ENCODE results near the gene AGPAT3. TPM values are rescaled to one million over a fixed set of nuclear protein-coding genes. Genes with fewer than 3 reads are reported as not detected.

Gene AGPAT3
- total RNA-seq, 1 donor from 2014 or later, result 7.8 TPM

- Mint-ChIP-seq H3K9me3 (peaks cover 7% of the 10 kb centered on the region), H3K27ac (no peak overlapping the region), H3K27me3 (ENCODE audit: insufficient read depth, low read depth) (peaks cover 6% of the 10 kb centered on the region), H3K4me1 (peaks cover 8% of the 10 kb centered on the region), H3K4me3 (no peak overlapping the region), H3K36me3 (no peaks in the 10 kb centered on the region)
- H3K79me2 ChIP-seq (ENCODE audit: low read depth), result no peaks in the 10 kb centered on the region
- H3K27me3 ChIP-seq, result no peaks in the 10 kb centered on the region
- no peak overlapping the region for H3K9ac ChIP-seq
- DNase-seq (ENCODE audit: low spot score), result no peak
- H2AFZ ChIP-seq (replicated peaks), result no peak overlapping the region
- H3K4me2 ChIP-seq, result no peak overlapping the region
- no peaks in the 10 kb centered on the region for H3F3A ChIP-seq (ENCODE audit: low read depth)
- no peak overlapping the region for H3K27ac ChIP-seq
- H3K4me3 ChIP-seq, result no peak overlapping the region
- H3K4me1 ChIP-seq, result no peaks in the 10 kb centered on the region
- H4K20me1 ChIP-seq (ENCODE audit: low read depth), result no peaks in the 10 kb centered on the region
- no peaks in the 10 kb centered on the region for H3K36me3 ChIP-seq
- H3K9me3 ChIP-seq (ENCODE audit: low read depth), result no peaks in the 10 kb centered on the region
- TF ChIP-seq EZH2 (IDR thresholded peaks at IDR 0.05), result no peak
Observed at GRCh38 chr21:43846430-43846829, 18.6 kb upstream of the AGPAT3 start.

- no peaks in the 10 kb centered on the region for H3K36me3 Mint-ChIP-seq
Observed at GRCh38 chr21:43847301-43847700, 17.7 kb upstream of the AGPAT3 start.

GRCh38 chr21:43848771-43849170 lies 16.3 kb upstream of the AGPAT3 start:
- Histone ChIP-seq H3F3A (ENCODE audit: low read depth) (no peaks in the 10 kb centered on the region), H3K79me2 (ENCODE audit: low read depth) (no peaks in the 10 kb centered on the region), H3K9ac (no peak overlapping the region), H3K4me3 (no peak overlapping the region), H3K4me1 (no peaks in the 10 kb centered on the region), H3K9me3 (ENCODE audit: low read depth) (no peaks in the 10 kb centered on the region), H4K20me1 (ENCODE audit: low read depth) (no peaks in the 10 kb centered on the region), H3K36me3 (no peaks in the 10 kb centered on the region), H3K27me3 (no peaks in the 10 kb centered on the region), H2AFZ (replicated peaks) (no peak overlapping the region), H3K27ac (no peak overlapping the region), H3K4me2 (no peak overlapping the region)
- Mint-ChIP-seq H3K27ac (no peak overlapping the region), H3K4me1 (peaks cover 16% of the 10 kb centered on the region), H3K36me3 (no peaks in the 10 kb centered on the region), H3K9me3 (peaks cover 7% of the 10 kb centered on the region), H3K4me3 (no peak overlapping the region), H3K27me3 (ENCODE audit: insufficient read depth, low read depth) (peaks cover 6% of the 10 kb centered on the region)
- DNase-seq (ENCODE audit: low spot score), result no peak
- no peak for TF ChIP-seq CTCF (IDR thresholded peaks at IDR 0.05)
- no peak for TF ChIP-seq EZH2 (IDR thresholded peaks at IDR 0.05)
- TF ChIP-seq EZH2phosphoT487 (IDR thresholded peaks at IDR 0.05), result no peak

More at GRCh38 chr21:43847301-43847700, 17.7 kb upstream of the AGPAT3 start:
- no peak overlapping the region for H3K9ac ChIP-seq
- no peaks in the 10 kb centered on the region for H3K4me1 ChIP-seq
- Mint-ChIP-seq H3K27me3 (ENCODE audit: insufficient read depth, low read depth) (peaks cover 6% of the 10 kb centered on the region), H3K4me1 (peaks cover 11% of the 10 kb centered on the region), H3K27ac (peak overlapping the region; percentile 76), H3K4me3 (no peak overlapping the region), H3K9me3 (peaks cover 7% of the 10 kb centered on the region)
- no peak for DNase-seq (ENCODE audit: low spot score)
- no peaks in the 10 kb centered on the region for H4K20me1 ChIP-seq (ENCODE audit: low read depth)
- H3F3A ChIP-seq (ENCODE audit: low read depth), result no peaks in the 10 kb centered on the region
- H3K27ac ChIP-seq, result no peak overlapping the region
- TF ChIP-seq CTCF (IDR thresholded peaks at IDR 0.05), result no peak
- no peaks in the 10 kb centered on the region for H3K79me2 ChIP-seq (ENCODE audit: low read depth)
- no peak overlapping the region for H2AFZ ChIP-seq (replicated peaks)
- H3K27me3 ChIP-seq, result no peaks in the 10 kb centered on the region
- H3K4me3 ChIP-seq, result no peak overlapping the region
- no peak overlapping the region for H3K4me2 ChIP-seq
- H3K36me3 ChIP-seq, result no peaks in the 10 kb centered on the region
- H3K9me3 ChIP-seq (ENCODE audit: low read depth), result no peaks in the 10 kb centered on the region

GRCh38 chr21:43849532-43850299 lies 15.3 kb upstream of the AGPAT3 start:
- Mint-ChIP-seq H3K4me3 (no peak overlapping the region), H3K27ac (peak overlapping the region; percentile 22), H3K9me3 (peaks cover 7% of the 10 kb centered on the region)

More at GRCh38 chr21:43849532-43850299, 15.3 kb upstream of the AGPAT3 start:
- Histone ChIP-seq H3K9me3 (ENCODE audit: low read depth) (no peaks in the 10 kb centered on the region), H3K27me3 (no peaks in the 10 kb centered on the region), H3K79me2 (ENCODE audit: low read depth) (no peaks in the 10 kb centered on the region), H3F3A (ENCODE audit: low read depth) (no peaks in the 10 kb centered on the region), H3K36me3 (no peaks in the 10 kb centered on the region), H3K9ac (no peak overlapping the region), H4K20me1 (ENCODE audit: low read depth) (no peaks in the 10 kb centered on the region), H3K4me1 (no peaks in the 10 kb centered on the region), H2AFZ (replicated peaks) (no peak overlapping the region), H3K4me2 (no peak overlapping the region), H3K27ac (no peak overlapping the region), H3K4me3 (no peak overlapping the region)
- peaks cover 16% of the 10 kb centered on the region for H3K4me1 Mint-ChIP-seq
- H3K27me3 Mint-ChIP-seq (ENCODE audit: insufficient read depth, low read depth), result peaks cover 8% of the 10 kb centered on the region
- no peaks in the 10 kb centered on the region for H3K36me3 Mint-ChIP-seq
- no peak for TF ChIP-seq EZH2 (IDR thresholded peaks at IDR 0.05)
- TF ChIP-seq CTCF (IDR thresholded peaks at IDR 0.05), result no peak
- no peak for DNase-seq (ENCODE audit: low spot score)
